Omental fat pad (tissue), 4 donors: ENCODE results near the gene SPANXD. TPM values are rescaled to one million over a fixed set of nuclear protein-coding genes. Genes with fewer than 3 reads are reported as not detected.
"Not testable (repeated sequence)": the region's sequence is repeated elsewhere in the genome, so short reads cannot be mapped to it uniquely, and the experiment has no call there.

ENCODE experiments used
- ATAC-seq: fragments of 150-250 bp; one replicate; pipeline ENCODE4 v1.9.1; 2016; ENCODE audit warnings: mild to moderate bottlenecking, moderate library complexity; ENCODE audit not compliant: low FRiP score
- DNase-seq: peaks from one replicate; pipeline ENCODE4 v3.0.0-alpha.2; 2019; ENCODE audit warnings: low spot score
- total RNA-seq, 4 donors: library from RNA; depleted of rRNA; stranded (reverse); fragments of >200 nt; gene quantifications; one replicate each; pipeline ENCODE4 v1.1.0, GENCODE V29; 2016
- TF ChIP-seq, protein P1 (sequence below), 3 donors: fragments of 450-650 bp; IDR thresholded peaks; one replicate each; pipeline ENCODE4 v1.5.1; 2016 to 2017; ENCODE audit warnings: antibody characterized with exemption in 3 of 3, mild to moderate bottlenecking in 3 of 3, moderate library complexity in 2 of 3

Gene SPANXD, protein sequence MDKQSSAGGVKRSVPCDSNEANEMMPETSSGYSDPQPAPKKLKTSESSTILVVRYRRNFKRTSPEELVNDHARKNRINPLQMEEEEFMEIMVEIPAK
- total RNA-seq = not detected

DNA sequence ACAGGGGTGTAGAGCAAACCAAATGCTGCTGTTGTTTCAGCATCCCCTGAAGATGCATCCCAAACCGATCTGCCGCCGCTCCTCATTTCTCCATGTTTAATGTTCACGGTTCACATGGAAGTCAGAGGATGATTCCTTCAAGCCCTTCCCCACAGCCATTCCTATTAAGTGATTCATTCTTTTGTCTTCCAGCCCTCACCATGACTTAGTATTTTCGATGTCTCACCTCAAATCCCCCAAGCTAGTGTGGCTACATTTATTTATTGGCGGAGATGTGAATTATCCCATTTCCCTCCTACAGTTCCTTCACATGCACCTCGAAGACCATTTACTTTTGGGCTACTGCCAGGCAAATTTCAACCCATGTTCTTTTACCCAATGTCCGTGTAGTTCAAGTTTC, at the start of gene SPANXD:
SPANXD (minus strand) TSS at position 101 of the 400 bp plus-strand sequence. CDS start 334 bp downstream, outside the sequence.
- ATAC-seq, DNase-seq: not testable (repeated sequence)

DNA sequence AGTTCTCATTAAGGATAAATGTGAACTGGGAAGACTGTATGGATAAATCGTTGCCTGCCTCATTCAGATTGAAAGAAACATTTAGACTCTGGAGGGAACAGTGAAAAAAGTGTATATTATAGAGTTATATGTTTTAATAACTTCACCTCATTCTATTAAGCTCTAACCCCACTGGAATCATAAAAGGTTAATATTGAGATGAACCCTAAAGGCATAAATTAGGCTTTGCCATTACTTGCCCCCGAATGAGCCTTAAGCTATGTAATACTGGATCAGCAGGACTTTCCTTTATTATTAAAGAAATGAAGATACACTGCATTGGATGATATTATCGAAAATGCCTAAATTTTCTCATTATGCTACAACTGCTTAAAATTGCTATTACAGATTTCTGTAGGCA, 44.1 kb upstream of the SPANXD start:
- DNase-seq (no peak), ATAC-seq (no peak)
- TF ChIP-seq, protein P1, sequence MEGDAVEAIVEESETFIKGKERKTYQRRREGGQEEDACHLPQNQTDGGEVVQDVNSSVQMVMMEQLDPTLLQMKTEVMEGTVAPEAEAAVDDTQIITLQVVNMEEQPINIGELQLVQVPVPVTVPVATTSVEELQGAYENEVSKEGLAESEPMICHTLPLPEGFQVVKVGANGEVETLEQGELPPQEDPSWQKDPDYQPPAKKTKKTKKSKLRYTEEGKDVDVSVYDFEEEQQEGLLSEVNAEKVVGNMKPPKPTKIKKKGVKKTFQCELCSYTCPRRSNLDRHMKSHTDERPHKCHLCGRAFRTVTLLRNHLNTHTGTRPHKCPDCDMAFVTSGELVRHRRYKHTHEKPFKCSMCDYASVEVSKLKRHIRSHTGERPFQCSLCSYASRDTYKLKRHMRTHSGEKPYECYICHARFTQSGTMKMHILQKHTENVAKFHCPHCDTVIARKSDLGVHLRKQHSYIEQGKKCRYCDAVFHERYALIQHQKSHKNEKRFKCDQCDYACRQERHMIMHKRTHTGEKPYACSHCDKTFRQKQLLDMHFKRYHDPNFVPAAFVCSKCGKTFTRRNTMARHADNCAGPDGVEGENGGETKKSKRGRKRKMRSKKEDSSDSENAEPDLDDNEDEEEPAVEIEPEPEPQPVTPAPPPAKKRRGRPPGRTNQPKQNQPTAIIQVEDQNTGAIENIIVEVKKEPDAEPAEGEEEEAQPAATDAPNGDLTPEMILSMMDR (IDR thresholded peaks at IDR 0.05) = no peak

DNA sequence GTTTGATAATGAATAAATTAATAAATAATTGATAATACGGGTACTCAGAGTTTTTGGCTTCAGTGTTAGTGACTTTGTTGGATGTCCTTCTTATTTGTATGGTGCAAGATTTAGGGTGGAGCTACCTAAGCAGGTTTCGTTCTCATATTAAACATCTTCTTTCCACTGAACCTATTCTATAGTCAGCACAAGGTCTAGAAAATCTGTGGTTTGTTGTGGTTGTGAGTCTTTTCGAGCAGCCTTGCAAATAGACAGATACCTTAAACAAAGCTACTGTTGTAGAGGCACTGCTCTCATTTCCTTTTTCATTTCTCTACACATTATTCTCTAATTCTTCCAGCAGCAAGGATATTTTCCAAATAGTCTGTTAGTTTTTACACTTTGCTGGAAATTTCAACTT, 38.1 kb upstream of the SPANXD start:
- TF ChIP-seq, protein P1 (IDR thresholded peaks at IDR 0.05) = no peak
- DNase-seq = no peak
- ATAC-seq = no peak

DNA sequence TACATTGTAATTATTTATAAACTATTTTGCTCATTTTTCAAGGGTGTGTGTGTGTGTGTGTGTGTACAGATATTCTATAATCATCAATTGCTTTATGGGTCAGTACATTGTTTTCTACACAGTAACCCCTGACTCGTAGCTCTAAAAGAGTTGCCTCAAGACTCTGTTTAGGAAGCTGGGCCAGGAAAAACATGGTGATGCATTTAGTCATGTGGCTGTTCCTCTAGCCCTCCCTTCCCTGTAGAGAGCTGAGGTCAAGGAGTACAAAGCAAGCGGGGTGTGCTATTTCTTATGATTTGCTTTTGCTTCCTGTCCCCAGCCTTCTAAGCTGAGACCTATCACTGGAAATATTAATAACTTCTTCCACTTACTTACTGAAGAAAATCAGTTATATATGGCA, 34.8 kb upstream of the SPANXD start:
- ATAC-seq (no peak), DNase-seq (no peak)
- TF ChIP-seq, protein P1 (IDR thresholded peaks at IDR 0.05) = no peak

DNA sequence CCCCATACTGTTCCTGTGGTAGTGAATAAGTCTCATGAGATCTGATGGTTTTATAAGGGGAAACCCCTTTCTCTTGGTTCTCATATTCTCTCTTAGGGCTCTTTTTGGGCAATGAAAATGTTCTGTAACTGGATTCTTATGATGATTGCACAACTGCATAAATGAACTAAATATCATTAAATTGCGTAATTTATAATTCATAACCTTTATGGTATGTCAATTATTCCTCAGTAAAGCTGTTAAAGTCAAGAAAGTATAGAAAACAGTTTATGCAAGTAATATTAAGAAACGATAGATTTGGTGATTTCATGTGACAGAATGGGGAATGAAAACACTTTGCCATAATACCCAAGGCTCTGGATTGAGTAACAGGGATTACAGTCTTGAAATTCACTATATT, 33.5 kb upstream of the SPANXD start:
- DNase-seq (no peak), ATAC-seq (no peak)
- TF ChIP-seq, protein P1 (IDR thresholded peaks at IDR 0.05) = no peak

DNA sequence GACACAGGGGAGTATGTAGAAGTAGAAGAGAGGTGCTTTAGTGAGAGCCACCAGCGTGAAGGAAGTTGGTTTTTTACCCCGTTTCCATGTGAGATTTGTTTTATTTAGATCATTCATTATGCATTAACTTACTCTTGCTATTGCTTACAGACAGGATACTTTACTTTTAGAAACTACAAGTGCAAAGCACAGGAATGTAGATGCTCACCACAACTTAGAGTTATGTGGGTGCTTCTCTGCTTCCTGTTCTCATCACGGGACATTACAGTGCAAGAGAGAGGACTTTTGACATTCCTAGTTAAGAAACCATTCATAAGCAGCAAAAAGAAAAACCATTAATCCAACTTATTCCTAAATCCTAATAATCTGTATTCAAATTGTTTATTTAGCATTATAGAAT, 25.6 kb upstream of the SPANXD start:
- TF ChIP-seq, protein P1 (IDR thresholded peaks at IDR 0.05) = no peak
- DNase-seq = no peak
- ATAC-seq = no peak

DNA sequence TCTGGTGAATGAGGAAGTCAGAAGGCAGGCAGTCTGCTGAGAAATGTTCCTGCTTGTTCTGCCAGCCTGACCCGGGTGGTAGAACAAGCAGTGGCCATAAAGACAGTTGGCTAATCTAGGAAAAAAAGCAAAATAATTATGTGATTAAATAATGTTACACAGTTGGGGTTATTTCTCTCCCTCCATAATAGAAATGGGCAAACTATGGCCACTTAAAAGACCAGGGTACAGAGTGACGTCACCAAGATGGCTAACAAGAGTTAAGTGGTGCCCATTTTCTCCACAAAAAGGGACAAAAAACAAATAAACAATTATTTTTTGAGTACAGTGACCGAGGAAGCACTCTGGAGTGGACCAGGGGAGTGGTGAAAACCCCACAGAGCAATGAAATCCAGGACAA, 16.1 kb upstream of the SPANXD start:
- no peak for ATAC-seq
- TF ChIP-seq, protein P1 (IDR thresholded peaks at IDR 0.05) = no peak
- no peak for DNase-seq

DNA sequence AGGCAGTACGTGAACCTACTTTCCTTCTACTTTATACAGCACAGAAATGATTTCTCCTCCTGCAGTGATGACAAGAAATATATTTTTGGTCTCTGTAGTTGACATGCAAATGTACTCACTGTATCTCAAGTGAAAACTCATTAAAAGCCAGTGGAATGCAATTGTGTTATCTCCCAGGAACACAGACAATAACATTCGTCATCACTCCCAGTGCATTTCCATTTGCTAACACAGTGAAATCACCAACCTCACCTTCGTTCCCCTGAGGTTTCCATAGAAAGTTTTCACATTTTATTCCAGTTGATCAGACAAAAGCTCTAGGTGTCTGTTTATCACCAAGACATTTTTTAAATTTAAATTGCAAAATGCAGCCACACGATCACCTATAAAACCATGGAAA, 2.5 kb upstream of the SPANXD start:
- TF ChIP-seq, protein P1 (IDR thresholded peaks at IDR 0.05) = no peak
- ATAC-seq (no peak), DNase-seq (no peak)
